ENCODE results near the gene SLC10A7. TPM values are rescaled to one million over a fixed set of nuclear protein-coding genes. Genes with fewer than 3 reads are reported as not detected.

Gene SLC10A7
- total RNA-seq, 1 experiment from 2014 or later: 3.9 TPM

GRCh38 chr4:146271466-146271865, 250.3 kb downstream of the SLC10A7 start:
- Histone ChIP-seq H3K23ac (ENCODE audit: insufficient read length, low read depth, low read length) (no peak overlapping the region), H4K8ac (replicated peaks; ENCODE audit: insufficient read length, low read depth, low read length) (no peak overlapping the region), H3K18ac (ENCODE audit: insufficient read length, low read depth, low read length) (no peak overlapping the region), H4K91ac (ENCODE audit: insufficient read length, low read depth, low read length) (no peak overlapping the region), H2BK120ac (ENCODE audit: low read depth, low read length, poor library complexity, severe bottlenecking) (no peak overlapping the region), H3K27ac (ENCODE audit: insufficient read length, low read depth, low read length) (no peak overlapping the region), H4K20me1 (ENCODE audit: control insufficient read depth, insufficient read depth, insufficient read length) (no peaks in the 10 kb centered on the region), H2BK5ac (ENCODE audit: insufficient read length, low read length) (no peak overlapping the region), H3K27me3 (ENCODE audit: insufficient read depth, low read length) (no peaks in the 10 kb centered on the region), H3K9me3 (ENCODE audit: control insufficient read depth, low read depth, low read length) (no peaks in the 10 kb centered on the region), H3K79me1 (ENCODE audit: insufficient read depth, low read depth, low read length, poor library complexity, severe bottlenecking) (no peaks in the 10 kb centered on the region), H3K4ac (ENCODE audit: low read depth, low read length) (no peak overlapping the region), H2AK5ac (ENCODE audit: insufficient read length, low read length) (no peak overlapping the region), H2AFZ (ENCODE audit: low read length) (no peak overlapping the region), H2BK20ac (ENCODE audit: low read depth, low read length, poor library complexity, severe bottlenecking) (no peak overlapping the region), H2BK12ac (ENCODE audit: insufficient read length, low read depth, low read length) (no peak overlapping the region), H3K14ac (ENCODE audit: insufficient read depth, low read length) (no peak overlapping the region), H3T11ph (ENCODE audit: low read length) (no peak overlapping the region), H3K9ac (ENCODE audit: extremely low read depth, insufficient read length, low read length) (no peak overlapping the region), H3K23me2 (ENCODE audit: insufficient read length, low read depth, low read length, poor library complexity, severe bottlenecking) (no peaks in the 10 kb centered on the region), H4K5ac (ENCODE audit: insufficient read length, low read depth, low read length) (no peak overlapping the region), H3K4me1 (ENCODE audit: insufficient read depth, low read length) (no peaks in the 10 kb centered on the region), H3K4me2 (ENCODE audit: insufficient read depth, insufficient read length, low read length) (no peak overlapping the region), H3K56ac (ENCODE audit: insufficient read length, low read depth, low read length) (no peak overlapping the region), H3K79me2 (ENCODE audit: insufficient read depth, low read length) (no peaks in the 10 kb centered on the region), H2BK15ac (ENCODE audit: low read depth, low read length) (no peak overlapping the region)
- H3K9me3 Mint-ChIP-seq: no peaks in the 10 kb centered on the region
- H3K4me3 Mint-ChIP-seq: no peak overlapping the region
- no peaks in the 10 kb centered on the region for H3K27me3 Mint-ChIP-seq (ENCODE audit: low read depth)
- H3K36me3 Mint-ChIP-seq (ENCODE audit: insufficient read depth in 1 of 3, low read depth in 3 of 3): no peaks in the 10 kb centered on the region
- DNase-seq: no peak
- no peak for TF ChIP-seq CTCF (conservative IDR thresholded peaks at IDR 0.05)
- H3K4me1 Mint-ChIP-seq: peaks cover 0 to under 1% of the 10 kb centered on the region in 2 experiments; a peak in 2 of 4 replicates
- no CpG with 5 or more reads among the region's 3 CpGs for WGBS (ENCODE audit: extremely low coverage, insufficient read length, low lambda C conversion rate)
- peak overlapping the region in 1 of 3 experiments; percentile 19; a peak in 2 of 7 replicates for H3K27ac Mint-ChIP-seq
